Measurements from ENCODE around the gene C12orf50. TPM values are rescaled to one million over a fixed set of nuclear protein-coding genes. Genes with fewer than 3 reads are reported as not detected.
"Not testable (repeated sequence)": the region's sequence is repeated elsewhere in the genome, so short reads cannot be mapped to it uniquely, and the experiment has no call there.

Gene C12orf50
- total RNA-seq: not detected
- long read RNA-seq, partial matches to known transcripts: 0 of 1 reads
- long read RNA-seq, other reads (novel, unspliced or antisense): 1 of 1 reads

- ATAC-seq (no peak), DNase-seq (no peak)
- intact Hi-C loops (cut with DNase I): no loop called here
Observed at GRCh38 chr12:88029093-88029665, at the start of gene C12orf50. Gene C12orf50, minus strand, starts transcription at chr12:88029401. Its CDS starts 2,439 bp downstream, at chr12:88026962.

- intact Hi-C loops (cut with DNase I): no loop called here
- no peak for ATAC-seq
- DNase-seq: no peak
Observed at GRCh38 chr12:88067301-88067700, 38.1 kb upstream of the C12orf50 start.

GRCh38 chr12:88063375-88063774 lies 34.2 kb upstream of the C12orf50 start:
- ATAC-seq: no peak
- no peak for DNase-seq
- intact Hi-C loops (cut with DNase I): no loop called here

GRCh38 chr12:88062474-88062873 lies 33.3 kb upstream of the C12orf50 start:
- ATAC-seq: no peak
- intact Hi-C loops (cut with DNase I): no loop called here
- no peak for DNase-seq

GRCh38 chr12:88058719-88059077 lies 29.5 kb upstream of the C12orf50 start:
- peak; percentile 36 to 52 for ATAC-seq
- no peak for DNase-seq
- intact Hi-C loops (cut with DNase I): no loop called here

- ATAC-seq (peak; percentile 98 to 99), DNase-seq (peak; percentile 61)
- intact Hi-C loops (cut with DNase I): no loop called here
Observed at GRCh38 chr12:88057994-88058718, 29.0 kb upstream of the C12orf50 start.

GRCh38 chr12:88056571-88056970 lies 27.4 kb upstream of the C12orf50 start:
- ATAC-seq: no peak
- intact Hi-C loops (cut with DNase I): no loop called here

GRCh38 chr12:88052686-88053085 lies 23.5 kb upstream of the C12orf50 start:
- intact Hi-C loops (cut with DNase I): no loop called here
- no peak for DNase-seq

More at GRCh38 chr12:88056571-88056970, 27.4 kb upstream of the C12orf50 start:
- DNase-seq: no peak

GRCh38 chr12:88044035-88044434 lies 14.8 kb upstream of the C12orf50 start:
- intact Hi-C loops (cut with DNase I): no loop called here
- DNase-seq (no peak), ATAC-seq (no peak)

More at GRCh38 chr12:88052686-88053085, 23.5 kb upstream of the C12orf50 start:
- peak in 1 of 2 donors; percentile 53 for ATAC-seq

GRCh38 chr12:88037770-88038169 lies 8.6 kb upstream of the C12orf50 start:
- intact Hi-C loops (cut with DNase I): no loop called here
- DNase-seq (no peak), ATAC-seq (no peak)

GRCh38 chr12:88036353-88036965 lies 7.3 kb upstream of the C12orf50 start:
- peak in 1 of 2 donors; percentile 8 for ATAC-seq
- no peak for DNase-seq
- intact Hi-C loops (cut with DNase I): no loop called here

GRCh38 chr12:88035907-88036289 lies 6.7 kb upstream of the C12orf50 start:
- DNase-seq (no peak), ATAC-seq (peak in 1 of 2 donors; percentile 20)
- intact Hi-C loops (cut with DNase I): no loop called here

- intact Hi-C loops (cut with DNase I): no loop called here
- ATAC-seq (peak; percentile 99 to 100), DNase-seq (peak; percentile 95)
Observed at GRCh38 chr12:88035271-88035906, 6.2 kb upstream of the C12orf50 start.

- DNase-seq; ATAC-seq; intact Hi-C loops (cut with DNase I): not testable (repeated sequence)
Observed at GRCh38 chr12:88031161-88031560, 2.0 kb upstream of the C12orf50 start.

- intact Hi-C loops (cut with DNase I): no loop called here
- DNase-seq: no peak
- no peak for ATAC-seq
Observed at GRCh38 chr12:88026196-88026595, 3.0 kb downstream of the C12orf50 start.

- DNase-seq (no peak), ATAC-seq (no peak)
- intact Hi-C loops (cut with DNase I): no loop called here
Observed at GRCh38 chr12:88017964-88018363, 11.2 kb downstream of the C12orf50 start.

- intact Hi-C loops (cut with DNase I): no loop called here
Observed at GRCh38 chr12:88015825-88016224, 13.4 kb downstream of the C12orf50 start.

GRCh38 chr12:88011755-88012154 lies 17.4 kb downstream of the C12orf50 start:
- intact Hi-C loops (cut with DNase I): no loop called here
- ATAC-seq (no peak), DNase-seq (no peak)

More at GRCh38 chr12:88015825-88016224, 13.4 kb downstream of the C12orf50 start:
- ATAC-seq (no peak), DNase-seq (no peak)

GRCh38 chr12:88006351-88006750 lies 22.9 kb downstream of the C12orf50 start:
- ATAC-seq (no peak), DNase-seq (no peak)
- intact Hi-C loops (cut with DNase I): no loop called here

- intact Hi-C loops (cut with DNase I): no loop called here
- no peak for ATAC-seq
Observed at GRCh38 chr12:88001327-88001726, 27.9 kb downstream of the C12orf50 start.

More at GRCh38 chr12:88001327-88001726, 27.9 kb downstream of the C12orf50 start:
- DNase-seq: no peak

All from left cardiac atrium (tissue), 4 donors.